H1 (cell line): ENCODE results near the gene RFPL2. TPM values are rescaled to one million over a fixed set of nuclear protein-coding genes. Genes with fewer than 3 reads are reported as not detected.
A peak's percentile ranks its signal among the peaks of the same experiment; 100 is the strongest.

Experiments
- CTCF ChIP-seq, 3 experiments: IDR thresholded peaks; 1 replicate in 2 of 3; 2 replicates in 1 of 3; pipeline versions ENCODE4 v1.5.1 to v1.6.1; 2011; ENCODE audit warnings: low read length in 3 of 3, mild to moderate bottlenecking in 3 of 3, inconsistent platforms in 2 of 3, low read depth in 1 of 3, moderate library complexity in 1 of 3; ENCODE audit not compliant: insufficient read depth in 1 of 3; ENCODE audit errors: control extremely low read depth in 1 of 3
- KDM4A ChIP-seq: IDR thresholded peaks from one replicate; pipeline ENCODE4 v1.7.1; 2012; ENCODE audit warnings: low read depth, mild to moderate bottlenecking, moderate library complexity, low read length, inconsistent platforms; ENCODE audit not compliant: severe bottlenecking
- MAX ChIP-seq: IDR thresholded peaks from 2 replicates; pipeline ENCODE4 v1.6.1; 2012; ENCODE audit warnings: inconsistent platforms
- NANOG ChIP-seq: IDR thresholded peaks from 2 replicates; pipeline ENCODE4 v1.6.1; 2011; ENCODE audit warnings: low read length, low read depth, mild to moderate bottlenecking, inconsistent platforms; ENCODE audit not compliant: insufficient read depth, poor library complexity, severe bottlenecking
- RAD21 ChIP-seq, 2 experiments: IDR thresholded peaks in 1 of 2; conservative IDR thresholded peaks in 1 of 2; 2 replicates each; pipeline ENCODE4 v1.6.1; 2011; ENCODE audit warnings: low read depth in 2 of 2, low read length in 2 of 2, improper control_type of control experiment in 1 of 2, inconsistent platforms in 1 of 2, mild to moderate bottlenecking in 1 of 2, moderate library complexity in 1 of 2
- RBBP5 ChIP-seq: IDR thresholded peaks from 2 replicates; pipeline ENCODE4 v1.7.1; 2012; ENCODE audit warnings: low read depth, mild to moderate bottlenecking, inconsistent platforms, low read length, moderate library complexity, borderline replicate concordance
- polyA plus RNA-seq, 7 experiments: library from polyadenylated mRNA; depleted of rRNA in 3 of 7; stranded (reverse) in 5 of 7; unstranded in 2 of 7; fragments of >200 nt in 5 of 7; fragments of 200-250 nt in 2 of 7; gene quantifications; 1 replicate in 5 of 7; 2 replicates in 1 of 7; 4 replicates in 1 of 7; pipeline versions ENCODE4 v1.2.1 to v1.2.3, GENCODE V29; 2011 to 2013; ENCODE audit warnings: missing spikeins in 2 of 7, mixed read lengths in 2 of 7
- total RNA-seq: library from RNA; stranded (reverse); fragmentation: NEBNext Ultra II Directional; extraction: Animal tissue kit (Norgen Biotek cat#: 25700); gene quantifications from 2 replicates; pipeline ENCODE4 v1.2.1, GENCODE V29; 2021

RFPL2 gene
- total and polyA plus RNA-seq, 2 of the 8 experiments (the other 6 are each of a cell fraction or from before 2014, with no cell fraction given) = 0.15 to 0.19 TPM

GRCh38 chr22:32175683-32176644 lies 28.9 kb downstream of the RFPL2 start (continued):
- peak; percentile 83 for TF ChIP-seq MAX
- TF ChIP-seq KDM4A = peak; percentile 97
- peak; percentile 50; the same call in 1 of the 2 replicates for TF ChIP-seq RBBP5
- peak; percentile 2 to 42 (median 26); a peak in 3 of 4 replicates for TF ChIP-seq CTCF (IDR thresholded peaks at IDR 0.05; ENCODE audit: control extremely low read depth in 1 of 3, insufficient read depth in 1 of 3, low read depth in 1 of 3, low read length in 3 of 3)
- peak in 1 of 2 experiments; percentile 17; a peak in 2 of 4 replicates for TF ChIP-seq RAD21 (IDR thresholded peaks at IDR 0.05 in 1 of 2, conservative IDR thresholded peaks at IDR 0.05 in 1 of 2; ENCODE audit: low read depth in 2 of 2, low read length in 2 of 2)
- no peak for TF ChIP-seq NANOG
